GM18909 (cell line): Measurements from ENCODE around the gene GFRA4.
A peak's percentile ranks its signal among the peaks of the same experiment; 100 is the strongest.

Experiments
- ATAC-seq: cut with Tn5 transposase; IDR thresholded peaks from one replicate; pipeline ENCODE4 v1.9.1; 2021; ENCODE audit warnings: mild to moderate bottlenecking; ENCODE audit not compliant: unreplicated experiment, poor library complexity

Gene GFRA4, protein sequence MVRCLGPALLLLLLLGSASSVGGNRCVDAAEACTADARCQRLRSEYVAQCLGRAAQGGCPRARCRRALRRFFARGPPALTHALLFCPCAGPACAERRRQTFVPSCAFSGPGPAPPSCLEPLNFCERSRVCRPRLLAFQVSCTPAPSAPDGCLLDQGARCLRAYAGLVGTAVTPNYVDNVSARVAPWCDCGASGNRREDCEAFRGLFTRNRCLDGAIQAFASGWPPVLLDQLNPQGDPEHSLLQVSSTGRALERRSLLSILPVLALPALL

DNA sequence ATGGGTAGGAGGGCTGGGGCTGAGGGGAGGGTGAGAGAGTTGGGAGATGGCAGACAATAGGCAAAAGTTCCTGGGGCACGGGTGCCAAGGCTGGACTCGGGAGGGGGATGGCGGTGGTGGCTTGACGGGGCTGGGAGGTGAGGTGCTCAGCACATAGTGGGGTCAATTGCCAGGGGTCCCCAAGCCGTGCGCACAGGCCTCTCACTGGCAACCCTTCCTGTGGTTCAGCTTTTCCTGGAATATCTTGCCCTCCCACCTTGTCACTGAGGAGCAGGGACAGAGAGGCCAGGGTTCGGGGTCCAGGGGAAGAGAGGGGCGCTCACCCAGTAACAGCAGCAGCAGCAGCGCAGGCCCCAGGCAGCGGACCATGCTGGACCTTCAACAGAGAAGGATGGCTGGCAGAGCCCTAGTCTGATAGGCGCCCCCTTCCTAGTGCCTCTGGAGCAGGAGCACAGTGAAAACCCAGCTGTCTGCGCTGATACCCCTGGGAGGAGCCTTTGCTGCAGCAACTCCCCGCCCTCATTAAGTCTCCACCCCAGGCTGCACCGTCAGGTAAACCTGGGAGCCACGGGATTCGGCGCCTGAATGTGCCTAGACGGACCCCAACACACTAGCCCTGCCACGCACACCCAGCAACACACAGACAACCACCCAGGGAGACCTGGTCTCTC, at the start of gene GFRA4:
GFRA4 (minus strand) TSS at position 369 of the 671 bp plus-strand sequence; CDS start at position 369, 0 bp downstream.
- no peak for ATAC-seq

DNA sequence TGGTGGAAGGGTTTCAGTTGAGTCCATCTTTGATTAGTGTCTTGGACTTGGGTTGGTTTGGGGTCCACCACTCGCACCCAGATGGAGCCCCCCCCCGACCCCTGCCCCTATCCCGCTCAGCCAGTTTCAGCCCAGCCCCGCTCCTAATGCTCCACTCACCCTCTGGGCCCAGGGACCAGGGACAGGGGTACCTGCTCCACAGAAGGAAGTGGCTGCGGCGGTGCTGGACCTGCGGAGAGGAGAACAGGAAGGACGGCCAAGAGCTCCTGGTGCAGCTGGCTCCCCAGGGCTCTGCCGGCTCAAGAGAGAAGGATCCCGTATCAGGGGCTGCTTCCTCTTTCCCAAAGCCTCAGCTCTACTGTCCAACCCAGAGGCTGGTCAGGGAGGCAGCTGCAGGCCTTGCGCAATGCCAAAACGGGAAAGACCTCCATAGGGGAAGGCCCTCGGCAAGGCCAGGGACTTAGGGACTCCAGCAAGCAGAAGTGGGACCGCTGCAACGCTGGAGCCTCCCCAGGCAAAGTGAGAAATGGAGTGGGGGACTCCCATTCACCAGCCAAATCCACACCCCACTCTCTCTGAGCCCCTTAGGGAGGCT, 49.2 kb upstream of the GFRA4 start, which contains the start of gene SIGLEC1:
SIGLEC1 (minus strand) TSS at position 322 of the 595 bp plus-strand sequence. CDS start 5,472 bp downstream, outside the sequence.
- no peak for ATAC-seq

DNA sequence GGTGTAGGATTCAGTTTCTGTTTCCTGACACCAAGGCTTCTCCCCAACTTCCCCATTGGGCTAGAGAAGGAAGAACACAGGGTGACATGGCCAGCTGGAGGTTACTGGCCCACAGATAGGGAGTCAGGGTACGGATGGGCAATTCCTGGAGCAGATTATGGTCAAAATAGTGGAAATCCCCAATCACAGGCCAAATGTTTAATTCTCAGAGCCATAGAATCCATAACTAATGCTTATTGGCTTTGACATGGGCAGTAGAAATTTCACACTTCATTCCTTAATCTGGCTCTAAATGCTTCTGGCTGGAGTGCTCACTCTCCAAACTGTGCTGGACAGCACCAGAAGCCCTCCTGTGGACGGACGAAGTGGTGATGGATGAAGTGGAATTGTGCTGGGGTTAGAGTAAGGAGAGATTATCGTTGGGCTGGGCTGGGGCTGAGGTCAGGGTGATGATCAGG, 48.3 kb upstream of the GFRA4 start:
- no peak for ATAC-seq

DNA sequence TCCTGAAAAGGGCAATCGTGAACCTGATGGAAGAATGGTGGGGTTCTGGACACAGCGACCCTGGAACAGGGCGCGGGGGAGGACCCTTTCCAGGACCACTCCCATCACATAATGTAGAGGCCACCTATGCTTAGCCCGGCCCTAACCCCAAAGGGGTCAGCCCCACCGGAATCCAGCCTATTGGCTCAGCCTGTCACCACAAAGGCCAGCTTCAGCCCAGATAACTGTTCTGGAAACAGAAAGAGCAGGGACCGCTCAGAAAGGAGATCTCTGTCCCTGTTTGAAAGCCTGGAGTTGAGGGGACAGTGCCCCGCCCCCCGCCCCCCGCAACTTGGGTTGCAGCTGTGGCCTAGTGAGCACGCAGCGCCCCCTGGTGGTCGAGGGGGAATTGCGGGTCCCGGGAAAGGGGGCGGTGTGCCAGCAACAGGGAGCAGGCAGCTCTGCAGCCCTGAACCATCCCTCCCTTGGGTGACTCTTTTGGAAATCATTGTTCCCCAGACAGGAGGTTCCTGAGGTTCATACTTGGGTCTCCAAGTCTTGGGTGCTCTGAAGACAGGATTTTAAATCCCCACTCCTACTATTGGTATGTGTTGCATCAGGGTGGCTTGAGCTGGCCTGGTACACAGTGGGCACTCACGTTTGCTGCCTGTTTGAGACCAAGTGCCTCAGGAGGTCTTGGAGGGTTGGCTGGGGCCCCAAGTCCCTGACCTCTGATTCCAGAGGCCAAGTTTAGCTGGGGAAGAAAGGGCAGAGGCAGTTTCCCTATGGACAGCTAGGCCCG, 47.7 kb upstream of the GFRA4 start:
- ATAC-seq = peak; percentile 55

DNA sequence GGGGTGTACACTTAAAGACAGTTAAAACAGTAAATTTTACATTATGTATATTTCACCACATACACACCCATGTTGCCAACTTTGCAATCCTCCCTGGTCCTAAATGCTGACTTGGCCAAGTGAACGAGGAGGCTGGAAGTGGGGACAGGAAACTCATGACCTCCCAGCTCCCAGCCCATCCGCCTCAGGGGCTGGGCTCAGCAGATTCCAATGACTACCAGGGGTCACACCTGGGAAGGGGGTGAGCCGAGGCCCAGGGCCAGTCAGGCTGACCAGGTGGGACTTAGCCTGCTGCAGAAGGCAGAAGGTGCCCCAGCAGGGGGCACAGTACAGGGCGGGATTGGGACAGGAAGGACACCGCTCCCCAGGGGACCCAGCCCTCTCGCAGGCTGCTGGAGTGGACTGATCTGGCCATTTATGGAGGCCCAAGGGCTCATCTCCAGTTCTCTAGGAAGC, 46.8 kb upstream of the GFRA4 start:
- no peak for ATAC-seq

DNA sequence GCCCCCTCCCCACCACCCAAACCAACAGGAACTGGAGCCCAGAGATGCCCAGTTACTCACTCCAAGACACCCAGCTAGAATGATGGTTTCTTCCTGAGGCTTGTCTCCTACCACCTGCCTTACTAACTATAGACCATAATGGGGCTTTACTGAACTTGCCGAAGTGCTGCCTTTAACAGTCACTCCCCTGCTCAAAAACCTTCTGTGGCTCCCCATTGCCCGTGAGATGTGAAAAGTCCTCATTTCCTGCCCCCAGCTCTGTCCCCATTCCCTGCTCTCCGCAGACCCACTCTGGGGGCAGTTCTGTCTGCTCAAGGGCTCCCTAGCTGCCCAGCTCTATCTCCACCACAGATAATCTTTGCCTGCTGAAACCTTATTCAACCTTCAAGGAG, 44.3 kb upstream of the GFRA4 start:
- no peak for ATAC-seq

- no peak for ATAC-seq
Observed at GRCh38 chr20:3706774-3707507, 43.7 kb upstream of the GFRA4 start.

- no peak for ATAC-seq
Observed at GRCh38 chr20:3705970-3706739, 43.0 kb upstream of the GFRA4 start.

- no peak for ATAC-seq
Observed at GRCh38 chr20:3705491-3705969, 42.3 kb upstream of the GFRA4 start.

- no peak for ATAC-seq
Observed at GRCh38 chr20:3704087-3704486, 40.9 kb upstream of the GFRA4 start.

- no peak for ATAC-seq
Observed at GRCh38 chr20:3702611-3703391, 39.6 kb upstream of the GFRA4 start.

DNA sequence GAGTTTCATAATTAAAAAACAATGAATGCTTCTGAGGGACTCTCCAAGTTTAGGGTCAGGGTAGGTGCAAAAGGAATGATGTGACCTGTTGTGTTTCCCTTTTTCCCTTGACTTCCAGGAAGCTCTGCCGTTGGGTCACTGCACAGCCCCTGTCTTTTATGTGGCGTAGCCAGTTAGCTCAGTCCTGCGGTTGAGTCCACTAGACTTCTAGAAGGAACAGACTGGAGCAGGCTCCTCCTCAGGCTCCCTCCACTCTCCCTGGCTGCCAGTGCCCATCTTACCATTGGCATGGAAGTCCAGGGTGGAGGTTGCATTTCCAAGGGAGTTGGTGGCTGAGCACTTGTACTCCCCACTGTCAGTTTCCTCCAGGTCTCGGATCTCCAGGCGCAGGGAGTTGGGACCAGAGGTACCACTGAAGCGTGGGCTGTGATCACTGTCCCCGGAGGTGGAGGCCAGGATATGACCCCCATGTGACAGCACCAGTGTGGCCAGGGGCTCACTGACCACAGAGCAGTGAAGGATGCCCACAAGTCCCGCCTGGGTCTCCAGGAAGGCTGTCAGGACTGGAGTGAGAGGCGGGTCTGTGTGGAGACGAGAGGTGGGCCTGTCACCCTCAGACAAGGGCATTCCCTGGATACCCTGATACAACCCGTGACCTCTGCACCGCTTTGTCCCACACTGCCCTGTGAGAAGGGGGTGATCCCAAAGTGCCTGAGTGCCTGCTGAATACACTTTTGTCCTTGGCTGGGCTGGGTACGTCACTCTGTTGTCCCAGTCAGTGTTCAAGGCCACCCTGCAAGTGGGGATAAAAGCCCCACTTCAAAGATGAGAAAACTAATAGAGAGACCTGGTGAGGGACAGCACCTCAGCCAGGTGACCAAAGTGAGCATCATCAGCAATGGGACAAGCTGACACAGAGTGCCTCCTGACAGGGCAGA, 38.1 kb upstream of the GFRA4 start:
- no peak for ATAC-seq

DNA sequence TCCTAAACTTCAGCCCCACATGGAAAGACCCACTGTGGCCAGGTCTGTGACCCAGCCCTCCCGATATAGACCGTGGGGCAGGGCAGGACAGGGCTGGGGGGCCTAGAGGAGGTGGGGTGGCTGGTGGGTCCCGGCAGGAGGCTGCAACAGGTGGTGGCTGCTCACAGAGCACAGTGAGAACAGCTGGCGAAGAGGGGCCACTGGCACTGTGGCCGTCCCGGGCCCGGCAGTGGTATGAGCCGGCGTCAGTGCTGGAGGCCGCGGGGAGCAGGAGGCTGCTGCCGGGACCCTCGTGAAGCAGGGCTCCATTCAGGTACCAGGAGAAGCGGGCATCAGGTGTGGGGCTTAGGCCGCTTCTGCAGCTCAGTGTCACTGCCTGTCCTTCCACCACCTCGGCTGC, 35.8 kb upstream of the GFRA4 start:
- ATAC-seq = no peak

GRCh38 chr20:3698591-3699001, 35.4 kb upstream of the GFRA4 start:
- no peak for ATAC-seq

DNA sequence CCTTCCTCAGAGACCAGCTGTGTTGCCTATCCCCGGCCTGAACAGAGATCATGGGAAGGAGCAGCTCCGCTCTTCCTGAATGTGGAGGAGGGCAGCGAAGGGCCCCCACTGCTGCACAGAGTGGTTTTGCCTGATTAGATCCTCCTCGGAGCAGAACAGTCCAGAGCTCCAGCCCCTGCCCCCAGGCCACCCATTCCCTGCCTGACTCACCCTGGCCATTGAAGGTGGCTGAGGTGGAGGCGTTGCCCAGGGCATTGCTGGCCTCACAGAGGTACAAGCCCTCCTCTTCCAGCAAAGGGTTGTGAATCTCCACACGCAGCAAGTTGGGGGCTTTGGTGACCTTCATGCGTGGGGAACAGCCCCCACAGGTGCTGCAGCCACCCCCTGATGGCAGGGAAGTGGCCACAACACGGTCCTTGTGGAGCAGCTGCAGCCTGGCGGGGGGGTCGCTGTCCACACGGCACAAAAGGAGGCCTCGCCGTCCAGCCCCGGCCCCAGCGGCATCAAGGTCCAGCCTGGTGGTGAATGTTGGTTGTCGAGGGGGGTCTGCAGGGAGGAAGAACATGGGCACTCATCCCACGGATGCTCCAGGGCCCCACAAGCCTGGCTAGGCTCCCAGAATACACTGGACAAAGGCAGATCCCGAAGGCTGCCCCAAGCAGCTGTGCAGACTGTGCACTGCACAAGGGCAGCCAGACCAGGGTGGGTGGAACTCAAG, 34.5 kb upstream of the GFRA4 start:
- ATAC-seq = no peak

DNA sequence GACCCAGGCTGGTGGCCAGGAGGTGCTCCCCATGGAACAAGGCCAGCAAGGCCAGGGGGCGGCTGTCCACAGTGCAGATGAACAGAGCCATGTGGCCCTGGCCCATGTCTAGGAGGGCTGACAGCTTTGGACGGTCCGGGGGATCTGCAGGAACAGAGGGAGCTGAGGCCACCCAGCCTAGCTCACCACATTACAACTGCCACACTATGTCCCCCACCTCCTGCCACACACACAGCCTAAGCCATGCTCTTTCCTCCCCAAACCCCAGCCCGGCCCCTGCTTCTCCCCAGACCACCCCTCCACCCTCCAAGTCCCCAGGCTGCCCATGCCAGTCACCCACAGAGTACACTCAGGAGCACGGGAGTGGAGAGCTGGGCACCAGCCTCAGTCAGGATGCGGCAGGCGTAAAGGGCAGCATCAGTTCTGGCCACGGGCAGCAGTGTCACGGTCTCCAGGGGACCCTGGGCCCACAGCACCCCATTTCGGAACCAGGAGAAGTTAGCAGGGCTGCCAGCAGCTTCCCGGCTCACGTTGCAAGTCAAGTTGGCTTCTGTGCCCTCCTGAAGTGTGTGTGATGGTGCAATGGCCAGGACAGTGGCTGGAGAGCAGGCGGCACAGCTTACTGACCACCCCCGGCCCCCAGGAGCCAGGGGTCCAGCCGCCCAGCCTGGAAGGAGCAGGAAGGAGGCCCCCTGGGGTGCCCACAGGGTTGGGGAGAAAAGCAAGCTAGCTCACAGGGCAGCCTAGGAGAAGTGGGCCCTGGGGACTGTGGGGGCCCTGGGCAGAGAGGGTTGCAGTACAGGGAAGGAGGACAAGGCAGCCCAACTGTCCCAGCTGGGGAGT, 33.8 kb upstream of the GFRA4 start:
- no peak for ATAC-seq
